ENCODE measurements around the gene ITCH.
"Not testable (repeated sequence)": the region's sequence is repeated elsewhere in the genome, so short reads cannot be mapped to it uniquely, and the experiment has no call there.

Gene ITCH

DNA sequence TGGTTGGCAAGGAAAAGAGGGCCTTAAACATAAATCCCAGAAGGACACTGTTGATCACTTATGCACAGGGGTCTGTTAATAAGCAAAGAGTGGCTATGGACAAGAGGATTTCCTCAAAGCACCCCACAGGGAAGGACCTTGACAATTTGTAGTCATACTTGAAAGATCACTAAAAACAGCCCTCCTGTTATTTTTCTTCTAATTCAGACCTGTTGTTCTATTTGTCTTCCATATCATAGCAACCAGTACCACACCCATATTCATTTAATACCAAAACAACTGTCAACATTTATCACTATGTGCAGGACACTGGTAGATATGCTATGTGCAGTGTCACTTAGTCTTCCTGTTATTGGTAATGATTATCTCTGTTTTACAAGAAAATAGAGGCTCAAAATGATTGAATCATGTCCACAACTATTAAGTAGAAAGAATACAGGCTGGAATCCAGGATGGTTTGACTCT is 149.9 kb downstream of the ITCH start:
- Histone ChIP-seq H3K4me3 (ENCODE audit: low read depth in 1 of 2, low read length in 1 of 2) (no peak overlapping the region), H3K27ac (no peak overlapping the region), H3K36me3 (peaks cover 39% of the 10 kb centered on the region), H3K9me3 (no peaks in the 10 kb centered on the region), H3K27me3 (no peaks in the 10 kb centered on the region), H3K4me1 (ENCODE audit: control insufficient read depth in 1 of 2, insufficient read depth in 1 of 2, low read depth in 1 of 2, low read length in 1 of 2) (peaks cover 17 to 19% of the 10 kb centered on the region in 2 experiments)
- TF ChIP-seq, protein P1, sequence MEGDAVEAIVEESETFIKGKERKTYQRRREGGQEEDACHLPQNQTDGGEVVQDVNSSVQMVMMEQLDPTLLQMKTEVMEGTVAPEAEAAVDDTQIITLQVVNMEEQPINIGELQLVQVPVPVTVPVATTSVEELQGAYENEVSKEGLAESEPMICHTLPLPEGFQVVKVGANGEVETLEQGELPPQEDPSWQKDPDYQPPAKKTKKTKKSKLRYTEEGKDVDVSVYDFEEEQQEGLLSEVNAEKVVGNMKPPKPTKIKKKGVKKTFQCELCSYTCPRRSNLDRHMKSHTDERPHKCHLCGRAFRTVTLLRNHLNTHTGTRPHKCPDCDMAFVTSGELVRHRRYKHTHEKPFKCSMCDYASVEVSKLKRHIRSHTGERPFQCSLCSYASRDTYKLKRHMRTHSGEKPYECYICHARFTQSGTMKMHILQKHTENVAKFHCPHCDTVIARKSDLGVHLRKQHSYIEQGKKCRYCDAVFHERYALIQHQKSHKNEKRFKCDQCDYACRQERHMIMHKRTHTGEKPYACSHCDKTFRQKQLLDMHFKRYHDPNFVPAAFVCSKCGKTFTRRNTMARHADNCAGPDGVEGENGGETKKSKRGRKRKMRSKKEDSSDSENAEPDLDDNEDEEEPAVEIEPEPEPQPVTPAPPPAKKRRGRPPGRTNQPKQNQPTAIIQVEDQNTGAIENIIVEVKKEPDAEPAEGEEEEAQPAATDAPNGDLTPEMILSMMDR (IDR thresholded peaks at IDR 0.05), result no peak

DNA sequence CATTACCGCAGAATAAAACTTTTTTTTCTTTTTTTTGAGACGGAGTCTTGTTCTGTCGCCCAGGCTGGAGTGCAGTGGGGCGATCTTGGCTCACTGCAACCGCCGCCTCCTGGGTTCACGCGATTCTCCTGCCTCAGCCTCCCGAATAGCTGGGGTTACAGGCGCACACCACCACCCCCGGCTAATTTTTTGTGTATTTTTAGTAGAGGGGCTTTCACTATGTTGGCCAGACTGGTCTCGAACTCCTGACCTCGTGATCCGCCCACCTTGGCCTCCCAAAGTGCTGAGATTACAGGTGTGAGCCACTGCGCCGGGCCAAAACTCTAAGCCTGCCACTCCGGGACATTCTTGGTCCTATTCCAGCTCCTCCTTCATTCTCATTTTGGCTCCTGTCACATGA is 151.0 kb downstream of the ITCH start:
- H3K9me3 ChIP-seq; H3K27me3 ChIP-seq; H3K4me3 ChIP-seq (ENCODE audit: low read depth in 1 of 2, low read length in 1 of 2); H3K27ac ChIP-seq: not testable (repeated sequence)
- Histone ChIP-seq H3K36me3 (peaks cover 29% of the 10 kb centered on the region), H3K4me1 (ENCODE audit: control insufficient read depth in 1 of 2, insufficient read depth in 1 of 2, low read depth in 1 of 2, low read length in 1 of 2) (peaks cover 17 to 19% of the 10 kb centered on the region in 2 experiments)

DNA sequence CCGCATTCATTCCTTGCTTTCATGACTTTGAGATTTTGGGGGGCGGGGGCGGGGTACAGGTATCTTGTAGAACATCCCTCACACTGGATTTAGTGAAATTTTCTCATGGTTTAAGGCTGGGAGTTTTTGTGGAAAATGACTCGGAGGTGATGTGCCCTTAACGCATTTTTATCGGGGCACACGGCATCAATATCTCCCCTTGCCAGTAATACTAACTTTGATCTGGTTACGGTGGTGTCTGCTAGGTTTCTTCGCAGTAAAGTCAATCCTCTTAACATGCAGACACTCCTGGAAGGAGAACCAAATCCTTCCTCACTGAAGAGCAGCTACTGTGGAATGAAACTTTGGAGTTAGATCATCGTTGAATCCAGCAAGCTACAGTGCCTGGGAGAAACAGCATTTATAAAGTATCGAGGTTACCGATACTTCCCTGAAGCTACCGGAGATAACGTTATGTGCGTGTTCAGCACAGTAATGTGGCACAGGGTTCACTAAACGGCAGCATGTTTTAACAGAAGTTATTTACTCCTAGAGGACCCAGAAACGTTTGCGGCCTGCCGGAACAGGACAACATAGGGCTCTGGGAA is 151.9 kb downstream of the ITCH start:
- Histone ChIP-seq H3K36me3 (peaks cover 25% of the 10 kb centered on the region), H3K27me3 (no peaks in the 10 kb centered on the region), H3K9me3 (no peaks in the 10 kb centered on the region), H3K27ac (peak overlapping the region; percentile 10), H3K4me3 (ENCODE audit: low read depth in 1 of 2, low read length in 1 of 2) (peak overlapping the region; percentile 84 to 89), H3K4me1 (ENCODE audit: control insufficient read depth in 1 of 2, insufficient read depth in 1 of 2, low read depth in 1 of 2, low read length in 1 of 2) (peaks cover 17 to 19% of the 10 kb centered on the region in 2 experiments)
- TF ChIP-seq, protein P1 (IDR thresholded peaks at IDR 0.05), result no peak

GRCh38 chr20:34515484-34516246 is 152.6 kb downstream of the ITCH start:
- H3K4me3 ChIP-seq (ENCODE audit: low read depth in 1 of 2, low read length in 1 of 2), result peak overlapping the region; percentile 84 to 89
- H3K4me1 ChIP-seq (ENCODE audit: control insufficient read depth in 1 of 2, insufficient read depth in 1 of 2, low read depth in 1 of 2, low read length in 1 of 2), result peaks cover 17 to 19% of the 10 kb centered on the region in 2 experiments
- no peaks in the 10 kb centered on the region for H3K9me3 ChIP-seq

GRCh38 chr20:34516247-34517113 is 153.4 kb downstream of the ITCH start, which contains the start of gene DYNLRB1:
Gene DYNLRB1, plus strand, starts transcription at chr20:34516422. Its CDS starts 37 bp downstream, at chr20:34516459.
- Histone ChIP-seq H3K27me3 (no peaks in the 10 kb centered on the region), H3K4me1 (ENCODE audit: control insufficient read depth in 1 of 2, insufficient read depth in 1 of 2, low read depth in 1 of 2, low read length in 1 of 2) (peaks cover 17 to 19% of the 10 kb centered on the region in 2 experiments), H3K4me3 (ENCODE audit: low read depth in 1 of 2, low read length in 1 of 2) (peak within 1 kb of the TSS; percentile 84 to 89), H3K27ac (peak within 1 kb of the TSS; percentile 79), H3K36me3 (peaks cover 14% of the 10 kb centered on the region), H3K9me3 (no peaks in the 10 kb centered on the region)
- TF ChIP-seq, protein P1 (IDR thresholded peaks at IDR 0.05), result peak; percentile 37

More at GRCh38 chr20:34515484-34516246, 152.6 kb downstream of the ITCH start:
- Histone ChIP-seq H3K27me3 (no peaks in the 10 kb centered on the region), H3K27ac (peak overlapping the region; percentile 79), H3K36me3 (peaks cover 22% of the 10 kb centered on the region)
- TF ChIP-seq, protein P1 (IDR thresholded peaks at IDR 0.05), result no peak
